Gastroesophageal sphincter (tissue), 4 donors: ENCODE data around the gene DYRK3. TPM values are rescaled to one million over a fixed set of nuclear protein-coding genes. Genes with fewer than 3 reads are reported as not detected.
A peak's percentile ranks its signal among the peaks of the same experiment; 100 is the strongest.

Source experiments
- ATAC-seq: fragments of 150-250 bp; one replicate; pipeline ENCODE4 v1.9.1; 2016; ENCODE audit warnings: mild to moderate bottlenecking, moderate library complexity
- H3K27ac ChIP-seq, 4 donors: fragments of 200-600 bp; sonication (generic) in 3 of 4; 1 replicate in 3 of 4; 2 replicates in 1 of 4; pipeline ENCODE4 v1.5.1; 2016 to 2019
- H3K27me3 ChIP-seq: fragments of 200-600 bp; sonication (generic); one replicate; pipeline ENCODE4 v1.5.1; 2019
- H3K36me3 ChIP-seq, 2 donors: fragments of 200-600 bp; sonication (generic); one replicate each; pipeline ENCODE4 v1.5.1; 2019; ENCODE audit warnings: control low read depth in 1 of 2
- H3K4me1 ChIP-seq, 3 donors: fragments of 200-600 bp; sonication (generic); 1 replicate in 2 of 3; 2 replicates in 1 of 3; pipeline ENCODE4 v1.5.1; 2016 to 2019; ENCODE audit warnings: control low read depth in 2 of 3
- H3K4me3 ChIP-seq, 2 donors: fragments of 200-600 bp; sonication (generic); one replicate each; pipeline ENCODE4 v1.5.1; 2019; ENCODE audit warnings: mild to moderate bottlenecking in 1 of 2, moderate library complexity in 1 of 2
- H3K9me3 ChIP-seq, 3 donors: fragments of 200-600 bp; sonication (generic); one replicate each; pipeline ENCODE4 v1.5.1; 2017 to 2019; ENCODE audit warnings: control low read depth in 2 of 3
- EP300 ChIP-seq: sonication (generic); formaldehyde crosslinking; IDR thresholded peaks from one replicate; pipeline ENCODE4 v1.6.1; 2017; ENCODE audit warnings: antibody characterized with exemption, mild to moderate bottlenecking
- POLR2A ChIP-seq, 2 donors: fragments of 450-650 bp; IDR thresholded peaks; one replicate each; pipeline ENCODE4 v1.6.1; 2017; ENCODE audit warnings: antibody characterized with exemption in 2 of 2, mild to moderate bottlenecking in 2 of 2, moderate library complexity in 1 of 2
- POLR2AphosphoS5 ChIP-seq: sonication (generic); formaldehyde crosslinking; IDR thresholded peaks from one replicate; pipeline ENCODE4 v1.6.1; 2017; ENCODE audit warnings: antibody characterized with exemption
- WGBS, 2 donors: methylation state at CpG; one replicate each; pipeline ENCODE4 v1.1.5; 2018; ENCODE audit warnings: low coverage in 1 of 2; 5-methylcytosine and 5-hydroxymethylcytosine counted together
- total RNA-seq, 4 donors: library from RNA; depleted of rRNA; stranded (reverse); fragments of >200 nt; gene quantifications; one replicate each; pipeline ENCODE4 v1.1.0, GENCODE V29; 2016
- TF ChIP-seq, protein P1 (sequence below), 4 experiments: fragments of 200-600 bp in 2 of 4; fragments of 450-650 bp in 2 of 4; sonication (generic) in 1 of 4; IDR thresholded peaks; one replicate each; pipeline ENCODE4 v1.5.1; 2017 to 2019; ENCODE audit warnings: antibody characterized with exemption in 4 of 4, mild to moderate bottlenecking in 2 of 4, moderate library complexity in 2 of 4

Gene DYRK3
- total RNA-seq, 4 donors from 2014 or later = 5.0 to 14.9 (median 8.4) TPM

DNA sequence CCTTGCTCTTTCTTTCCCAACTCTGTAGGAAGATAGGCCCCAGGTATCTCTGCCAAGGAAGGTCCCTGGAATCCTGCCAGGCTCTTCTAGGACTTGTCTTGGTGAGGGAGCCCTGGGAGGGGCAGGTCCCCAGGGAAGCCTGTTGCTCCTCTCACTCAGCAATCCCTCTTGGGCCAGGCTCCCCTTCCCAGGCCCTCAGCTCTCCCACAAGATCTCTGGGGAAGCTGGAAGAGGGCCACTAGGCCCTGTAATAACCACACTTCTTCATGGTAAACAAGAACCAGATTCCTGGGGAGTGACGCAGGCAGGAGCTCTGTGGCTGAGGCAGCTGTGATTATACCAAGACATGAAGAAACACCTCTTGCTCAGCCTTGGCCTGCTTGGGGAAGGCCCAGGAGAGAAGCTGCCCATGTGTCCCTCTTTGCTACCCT is 39.4 kb downstream of the DYRK3 start:
- Histone ChIP-seq H3K4me3 (no peak overlapping the region), H3K36me3 (no peaks in the 10 kb centered on the region), H3K27ac (peak overlapping the region; percentile 72 to 91 (median 79)), H3K27me3 (no peaks in the 10 kb centered on the region), H3K4me1 (peaks cover 14 to 43% (median 20%) of the 10 kb centered on the region in 3 donors), H3K9me3 (no peaks in the 10 kb centered on the region)
- WGBS, 2 donors = no CpG with 5 or more reads among the region's 1 CpG
- TF ChIP-seq EP300 (no peak), POLR2AphosphoS5 (peak; percentile 75)
- peak; percentile 94 for ATAC-seq

DNA sequence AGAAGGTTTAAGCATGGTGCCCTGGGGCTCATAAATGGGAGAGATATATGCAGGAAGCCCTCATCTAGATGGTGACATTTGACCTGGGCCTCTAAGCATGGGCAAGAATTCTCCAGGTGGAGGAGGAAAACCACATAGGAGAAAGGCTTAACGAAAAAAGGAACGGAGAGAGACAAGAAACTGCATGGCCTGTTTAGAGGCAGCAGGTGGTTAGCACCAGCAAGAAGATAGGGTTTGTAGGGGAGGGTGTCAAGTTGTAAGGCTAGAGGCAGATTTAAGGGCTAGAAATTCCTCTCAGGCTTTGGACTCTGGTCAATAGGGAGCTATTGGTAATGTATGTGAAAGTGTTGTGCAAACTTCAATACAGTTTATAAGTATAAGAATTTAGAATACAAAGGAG is 41.2 kb downstream of the DYRK3 start:
- Histone ChIP-seq H3K4me3 (no peak overlapping the region), H3K36me3 (no peaks in the 10 kb centered on the region), H3K9me3 (no peaks in the 10 kb centered on the region), H3K27ac (no peak overlapping the region), H3K4me1 (peaks cover 14 to 43% (median 20%) of the 10 kb centered on the region in 3 donors), H3K27me3 (no peaks in the 10 kb centered on the region)
- no peak for TF ChIP-seq POLR2AphosphoS5
- 75 to 93% methylated on average over 2 of the region's 2 CpGs for WGBS, 2 donors
- no peak for ATAC-seq

DNA sequence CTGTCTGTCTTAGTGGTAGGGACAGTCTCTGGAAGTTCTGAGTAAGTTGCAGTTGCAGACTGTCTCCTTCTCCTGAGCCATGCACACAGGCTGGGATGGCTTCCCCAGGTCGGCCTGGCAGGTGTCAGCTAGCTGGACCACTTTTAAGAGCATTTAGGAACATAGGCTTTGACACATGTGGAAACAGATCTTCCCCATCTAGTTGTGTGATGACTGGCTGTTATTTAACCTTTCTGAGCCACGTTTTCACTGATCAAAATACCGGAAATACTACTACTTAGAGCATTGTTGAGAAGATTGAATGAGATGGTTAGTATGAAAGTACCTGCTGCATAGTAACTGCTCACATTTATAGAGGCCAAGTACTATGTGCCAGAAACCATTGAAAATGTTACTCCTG is 43.2 kb downstream of the DYRK3 start:
- Histone ChIP-seq H3K9me3 (no peaks in the 10 kb centered on the region), H3K4me3 (no peak overlapping the region), H3K36me3 (no peaks in the 10 kb centered on the region), H3K4me1 (peaks cover 8 to 23% (median 14%) of the 10 kb centered on the region in 3 donors), H3K27me3 (no peaks in the 10 kb centered on the region), H3K27ac (no peak overlapping the region)
- TF ChIP-seq, protein P1, sequence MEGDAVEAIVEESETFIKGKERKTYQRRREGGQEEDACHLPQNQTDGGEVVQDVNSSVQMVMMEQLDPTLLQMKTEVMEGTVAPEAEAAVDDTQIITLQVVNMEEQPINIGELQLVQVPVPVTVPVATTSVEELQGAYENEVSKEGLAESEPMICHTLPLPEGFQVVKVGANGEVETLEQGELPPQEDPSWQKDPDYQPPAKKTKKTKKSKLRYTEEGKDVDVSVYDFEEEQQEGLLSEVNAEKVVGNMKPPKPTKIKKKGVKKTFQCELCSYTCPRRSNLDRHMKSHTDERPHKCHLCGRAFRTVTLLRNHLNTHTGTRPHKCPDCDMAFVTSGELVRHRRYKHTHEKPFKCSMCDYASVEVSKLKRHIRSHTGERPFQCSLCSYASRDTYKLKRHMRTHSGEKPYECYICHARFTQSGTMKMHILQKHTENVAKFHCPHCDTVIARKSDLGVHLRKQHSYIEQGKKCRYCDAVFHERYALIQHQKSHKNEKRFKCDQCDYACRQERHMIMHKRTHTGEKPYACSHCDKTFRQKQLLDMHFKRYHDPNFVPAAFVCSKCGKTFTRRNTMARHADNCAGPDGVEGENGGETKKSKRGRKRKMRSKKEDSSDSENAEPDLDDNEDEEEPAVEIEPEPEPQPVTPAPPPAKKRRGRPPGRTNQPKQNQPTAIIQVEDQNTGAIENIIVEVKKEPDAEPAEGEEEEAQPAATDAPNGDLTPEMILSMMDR (IDR thresholded peaks at IDR 0.05) = no peak
- TF ChIP-seq POLR2A (IDR thresholded peaks at IDR 0.05) (no peak), EP300 (no peak), POLR2AphosphoS5 (no peak)
- WGBS, 2 donors = 65 to 67% methylated on average over 2 of the region's 3 CpGs
- ATAC-seq = no peak

DNA sequence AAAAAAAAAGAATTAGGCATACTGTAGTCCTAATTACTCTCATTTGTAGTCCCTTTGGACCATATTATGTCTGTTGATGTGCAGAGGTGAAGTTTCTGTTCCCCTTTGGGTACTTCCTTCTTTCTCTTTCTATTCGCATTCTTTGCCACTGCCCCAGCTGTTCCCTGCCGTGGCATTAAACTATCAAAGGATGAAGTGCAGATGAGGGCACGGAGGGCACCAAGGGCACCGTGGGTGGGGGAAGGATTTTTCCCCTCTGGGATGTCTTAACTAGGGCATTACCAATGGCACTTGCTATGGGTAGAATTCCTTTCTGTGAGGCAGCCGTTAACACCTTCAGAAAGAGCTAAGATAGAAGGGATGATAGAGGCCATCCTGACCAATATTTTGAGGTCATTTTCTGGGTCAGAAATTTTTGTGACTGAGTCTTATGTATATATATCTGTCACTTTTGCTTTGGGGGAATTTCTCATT is 44.4 kb downstream of the DYRK3 start:
- H3K36me3 ChIP-seq = no peaks in the 10 kb centered on the region
- H3K4me3 ChIP-seq = no peak overlapping the region
- no peak for ATAC-seq
- H3K27ac ChIP-seq = no peak overlapping the region
- H3K27me3 ChIP-seq = no peaks in the 10 kb centered on the region
- no peak for TF ChIP-seq POLR2AphosphoS5
- no peak for TF ChIP-seq EP300
- no peak for TF ChIP-seq POLR2A (IDR thresholded peaks at IDR 0.05)
- TF ChIP-seq, protein P1 (IDR thresholded peaks at IDR 0.05) = no peak
- 49 to 75% methylated on average over 5 of the region's 5 CpGs for WGBS, 2 donors
- peaks cover 8 to 19% (median 10%) of the 10 kb centered on the region in 3 donors for H3K4me1 ChIP-seq
- H3K9me3 ChIP-seq = no peaks in the 10 kb centered on the region

DNA sequence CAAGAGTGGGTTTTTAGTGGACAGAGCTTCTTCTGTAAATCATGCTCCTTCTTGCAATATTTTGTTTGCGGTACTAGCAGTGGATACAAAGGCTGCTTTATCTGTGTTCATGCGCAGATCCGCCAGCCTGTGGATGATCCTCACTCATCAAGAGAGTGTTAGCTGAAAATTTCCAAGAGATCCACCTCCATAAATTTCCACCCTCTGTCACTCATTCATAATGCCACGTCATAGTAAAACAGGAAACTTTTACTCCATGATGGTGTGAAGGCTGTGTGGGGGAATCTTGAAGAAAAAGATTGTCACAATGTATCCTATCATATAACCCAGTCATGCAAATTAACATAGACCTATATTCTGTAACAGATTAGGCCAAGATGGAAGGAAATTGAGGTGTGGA is 44.9 kb downstream of the DYRK3 start:
- H3K4me3 ChIP-seq = no peak overlapping the region
- WGBS, 2 donors = 68 to 72% methylated on average over 4 of the region's 4 CpGs
- no peaks in the 10 kb centered on the region for H3K36me3 ChIP-seq
- TF ChIP-seq POLR2A (IDR thresholded peaks at IDR 0.05) (no peak), POLR2AphosphoS5 (no peak), EP300 (no peak)
- TF ChIP-seq, protein P1 (IDR thresholded peaks at IDR 0.05) = no peak
- peaks cover 5 to 14% (median 5%) of the 10 kb centered on the region in 3 donors for H3K4me1 ChIP-seq
- no peak for ATAC-seq
- no peaks in the 10 kb centered on the region for H3K27me3 ChIP-seq
- no peak overlapping the region for H3K27ac ChIP-seq
- no peaks in the 10 kb centered on the region for H3K9me3 ChIP-seq

DNA sequence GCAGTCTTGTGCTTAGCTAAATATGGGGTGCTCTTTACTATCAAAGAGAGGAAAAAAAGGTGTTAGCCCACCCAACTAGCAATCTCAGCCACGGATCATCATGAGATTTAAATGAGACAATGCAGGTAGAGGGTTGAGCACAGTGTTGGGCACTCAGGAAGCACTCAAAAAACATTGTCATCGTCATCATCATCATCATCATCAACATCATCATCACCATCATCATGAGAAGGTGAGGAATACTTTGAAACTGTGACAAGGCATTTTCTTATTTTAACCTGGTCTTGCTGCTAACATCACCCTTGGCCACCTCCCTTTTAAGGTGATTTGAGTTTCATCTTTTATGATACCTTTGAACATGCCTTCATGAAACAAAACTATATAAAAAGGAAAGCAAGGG is 46.0 kb downstream of the DYRK3 start:
- ATAC-seq = no peak
- TF ChIP-seq POLR2A (IDR thresholded peaks at IDR 0.05) (no peak), POLR2AphosphoS5 (no peak), EP300 (no peak)
- TF ChIP-seq, protein P1 (IDR thresholded peaks at IDR 0.05) = no peak
- no peak overlapping the region for H3K4me3 ChIP-seq
- H3K27ac ChIP-seq = no peak overlapping the region
- H3K27me3 ChIP-seq = no peaks in the 10 kb centered on the region
- WGBS, 2 donors = 65% methylated on average over 2 of the region's 2 CpGs; no CpG with 5 or more reads in 1 of the 2 donors
- H3K9me3 ChIP-seq = no peaks in the 10 kb centered on the region
- H3K4me1 ChIP-seq = peaks cover 0 to 10% (median 0%) of the 10 kb centered on the region in 3 donors
- H3K36me3 ChIP-seq = no peaks in the 10 kb centered on the region
